GM19043 (cell line): ENCODE results near the gene DAAM1.

Experiments used
- ATAC-seq: cut with Tn5 transposase; IDR thresholded peaks from one replicate; pipeline ENCODE4 v1.9.1; 2021; ENCODE audit warnings: low read depth; ENCODE audit not compliant: unreplicated experiment

DAAM1 gene

DNA sequence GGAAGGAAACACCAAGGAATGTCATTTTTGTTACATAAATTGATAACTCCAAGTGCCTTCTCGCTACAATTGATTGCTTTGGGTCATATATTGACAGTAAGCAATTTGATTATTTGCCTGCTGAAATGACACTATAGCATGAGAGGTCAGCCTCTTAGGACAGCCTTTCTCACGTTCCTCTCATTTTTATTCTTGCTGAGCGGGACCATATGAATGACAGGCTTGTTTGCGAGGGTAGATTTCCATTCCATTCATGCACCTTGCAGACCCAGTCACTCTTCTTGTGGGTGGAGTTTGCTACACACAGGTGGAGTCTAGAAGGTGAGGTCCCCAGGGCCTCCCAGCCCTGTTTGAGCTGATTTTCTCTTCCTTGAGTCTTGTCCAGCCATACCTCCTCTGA is 27.3 kb downstream of the DAAM1 start:
- ATAC-seq: no peak

- ATAC-seq: no peak
Observed at GRCh38 chr14:59217011-59217410, 28.5 kb downstream of the DAAM1 start.

- no peak for ATAC-seq
Observed at GRCh38 chr14:59221568-59221967, 33.1 kb downstream of the DAAM1 start.

DNA sequence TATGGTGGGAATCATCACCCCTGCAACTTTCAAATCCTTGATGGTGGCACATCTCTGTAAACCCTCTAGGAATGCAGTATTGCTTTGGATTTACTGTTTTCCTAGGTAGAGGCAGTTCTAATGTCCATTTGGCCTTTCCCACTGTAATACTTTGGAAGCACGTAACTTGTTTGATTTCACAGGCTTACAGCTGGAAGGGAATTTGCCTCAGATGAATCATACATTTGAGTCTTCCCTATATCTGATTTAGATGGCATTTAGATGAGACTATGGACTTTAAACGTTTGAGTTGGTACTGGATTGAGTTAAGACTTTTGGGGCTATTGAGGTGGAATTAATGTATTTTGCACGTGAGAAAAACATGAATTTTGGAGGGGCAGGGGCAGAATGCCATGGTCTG is 35.9 kb downstream of the DAAM1 start:
- ATAC-seq: no peak

- ATAC-seq: no peak
Observed at GRCh38 chr14:59225281-59225680, 36.8 kb downstream of the DAAM1 start.

DNA sequence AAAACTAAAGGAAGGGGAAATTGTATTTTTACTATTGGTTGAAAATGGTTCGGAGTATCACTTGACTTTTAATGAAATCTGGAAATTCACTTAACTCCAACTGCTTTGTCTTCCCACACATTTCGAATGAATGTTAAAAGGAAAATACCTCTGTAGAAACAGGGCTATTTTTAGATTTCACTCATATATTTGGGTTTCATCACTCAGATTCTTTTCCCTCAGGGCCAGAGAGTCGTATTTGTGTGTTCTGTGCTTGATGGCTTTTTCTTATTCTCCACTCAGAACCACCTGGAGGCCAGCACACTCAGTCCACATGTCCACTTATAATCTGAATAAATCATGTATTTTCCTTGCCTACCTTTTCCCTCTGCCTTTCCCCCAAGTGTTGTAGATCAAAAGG is 40.0 kb downstream of the DAAM1 start:
- no peak for ATAC-seq

DNA sequence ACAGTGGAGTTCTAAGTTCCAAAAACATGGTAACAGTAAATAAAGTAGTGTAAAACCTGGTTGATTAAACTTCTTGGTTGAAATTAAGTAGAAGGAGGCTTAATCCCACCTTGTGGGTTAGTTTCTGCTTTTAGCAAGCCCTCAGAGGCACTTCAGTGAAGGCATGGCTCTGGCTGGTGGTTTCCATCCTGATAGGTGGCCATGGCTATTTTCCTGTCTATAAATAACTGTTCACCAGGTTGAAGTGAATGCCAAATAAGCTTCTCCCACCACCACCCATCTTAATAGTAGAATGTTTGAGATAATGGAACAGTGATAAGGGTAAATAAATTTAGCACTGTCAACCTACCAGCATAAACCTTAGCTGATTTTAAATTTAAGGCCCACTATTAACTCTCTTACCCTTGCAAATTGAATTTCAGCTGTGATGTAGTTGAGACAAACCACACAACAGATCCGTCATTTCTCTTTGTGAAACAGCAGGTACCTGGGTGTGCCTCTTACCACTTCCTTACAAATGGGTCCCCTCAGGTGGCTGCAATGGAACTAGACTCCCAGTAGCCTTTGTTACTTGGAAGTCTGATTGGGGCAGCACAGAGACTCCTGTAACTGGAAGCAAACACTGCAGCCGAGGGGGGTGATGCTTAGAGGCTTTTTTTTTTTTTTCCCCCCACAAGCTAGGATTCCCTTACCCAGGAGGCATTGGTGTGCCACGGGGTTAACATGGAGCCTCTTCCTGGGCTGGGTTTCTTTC is 41.4 kb downstream of the DAAM1 start:
- ATAC-seq: no peak

GRCh38 chr14:59236195-59236594 is 47.7 kb downstream of the DAAM1 start:
- ATAC-seq: no peak

DNA sequence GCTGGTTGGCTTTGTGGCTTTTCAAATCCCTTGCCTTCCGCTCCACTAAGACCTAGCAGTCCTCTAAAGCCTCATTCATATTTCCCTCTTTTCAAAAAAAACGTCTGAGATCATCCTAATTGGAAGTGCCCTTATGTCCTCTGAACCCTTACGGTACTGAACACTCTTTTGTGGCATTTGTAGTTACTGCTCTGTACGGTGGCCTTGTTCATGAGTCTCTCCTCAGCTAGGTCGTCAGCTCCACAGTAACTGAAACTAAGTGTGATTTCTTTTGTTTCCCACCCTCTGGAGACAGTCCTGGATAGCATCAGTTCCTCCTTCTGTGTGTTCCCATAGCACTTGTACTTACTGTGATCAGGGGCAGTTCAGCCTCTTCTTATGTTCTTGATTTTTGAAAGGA is 49.7 kb downstream of the DAAM1 start:
- no peak for ATAC-seq

- no peak for ATAC-seq
Observed at GRCh38 chr14:59239022-59239421, 50.6 kb downstream of the DAAM1 start.

GRCh38 chr14:59240356-59240755 is 51.9 kb downstream of the DAAM1 start:
- peak; percentile 75 for ATAC-seq

GRCh38 chr14:59241121-59241520 is 52.7 kb downstream of the DAAM1 start:
- no peak for ATAC-seq

- no peak for ATAC-seq
Observed at GRCh38 chr14:59243174-59243573, 54.7 kb downstream of the DAAM1 start.

DNA sequence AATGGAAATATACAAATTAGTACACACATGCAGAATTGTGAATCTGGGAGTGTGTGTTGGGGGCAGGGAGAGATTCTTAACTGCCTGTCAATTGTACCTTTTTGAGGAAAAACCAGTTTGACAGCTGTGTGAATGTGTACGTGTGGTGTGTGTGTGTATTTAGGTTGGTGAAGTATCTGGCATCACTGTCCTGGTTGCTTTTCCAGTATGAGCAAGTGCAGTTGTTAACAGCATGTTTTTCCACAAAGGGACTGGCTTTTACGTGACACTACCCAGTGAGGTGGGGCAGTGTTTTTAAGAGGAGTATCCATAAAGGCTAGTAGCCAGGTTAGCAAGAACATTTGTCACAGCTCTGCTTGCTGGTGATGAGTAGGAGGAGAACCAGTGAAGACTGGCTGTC is 56.1 kb downstream of the DAAM1 start:
- ATAC-seq: no peak

DNA sequence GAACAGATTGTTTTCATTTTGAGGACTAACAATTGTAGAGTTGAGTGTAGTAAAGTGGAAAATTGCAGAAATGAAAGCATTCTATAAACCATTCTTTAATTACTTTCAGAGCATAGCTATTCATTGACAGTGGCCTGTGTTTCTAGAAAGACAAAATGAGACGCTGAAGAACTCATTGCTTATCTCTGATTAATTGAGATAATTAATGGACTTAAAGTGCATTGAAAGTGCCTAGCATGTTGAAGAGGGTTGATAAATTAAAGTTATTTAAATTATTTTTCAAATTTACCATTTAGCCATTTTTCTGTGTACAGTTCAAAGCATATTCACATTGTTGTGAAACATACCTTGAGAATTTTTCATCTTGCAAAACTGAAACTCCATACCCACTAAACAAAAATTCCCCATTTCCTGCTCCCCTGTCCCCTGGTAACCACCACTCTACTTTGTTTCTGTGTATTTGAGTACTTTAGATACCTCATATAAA is 57.4 kb downstream of the DAAM1 start:
- ATAC-seq: peak; percentile 89

- no peak for ATAC-seq
Observed at GRCh38 chr14:59246566-59246965, 58.1 kb downstream of the DAAM1 start.

DNA sequence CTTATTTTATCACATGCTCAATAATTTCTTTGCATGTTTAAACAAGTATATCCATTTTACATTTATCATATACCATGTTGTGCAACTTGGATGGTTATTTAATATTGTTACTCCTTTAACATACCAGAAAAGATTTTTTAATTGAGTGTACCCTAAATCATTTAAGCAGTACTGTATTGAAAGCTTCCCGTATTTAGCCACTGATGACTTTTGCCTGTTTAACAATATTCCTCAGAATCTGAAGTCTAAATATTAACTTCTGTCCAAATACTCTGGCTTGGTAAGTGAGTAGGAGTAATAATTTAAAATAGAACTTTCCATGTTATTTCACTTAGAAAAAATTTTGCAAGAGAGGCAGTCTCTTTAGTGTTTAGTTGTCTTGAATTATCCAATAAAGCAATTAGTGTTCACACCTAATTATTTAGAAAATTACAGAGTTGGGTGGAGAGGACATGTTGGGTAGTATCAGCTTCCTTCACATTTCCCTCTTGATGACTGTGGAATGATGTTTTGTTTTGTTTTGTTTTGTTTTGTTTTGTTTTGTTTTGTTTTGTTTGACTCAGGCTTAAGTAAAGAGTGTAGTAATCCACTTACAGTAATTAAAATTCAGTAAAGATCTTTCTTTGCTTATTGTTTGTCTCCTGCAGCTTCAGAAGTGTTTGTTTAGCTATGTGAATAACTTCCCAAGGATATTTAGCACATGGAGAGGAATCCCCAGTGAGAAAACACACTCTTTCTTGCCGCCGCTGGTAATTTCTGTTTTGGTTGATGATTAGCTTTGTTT is 59.5 kb downstream of the DAAM1 start:
- no peak for ATAC-seq

GRCh38 chr14:59249029-59249428 is 60.6 kb downstream of the DAAM1 start:
- no peak for ATAC-seq

GRCh38 chr14:59251811-59252771 is 63.6 kb downstream of the DAAM1 start:
- ATAC-seq: no peak

- no peak for ATAC-seq
Observed at GRCh38 chr14:59252772-59253500, 64.5 kb downstream of the DAAM1 start.
